ENCODE measurements around the gene TMEM178B. TPM values are rescaled to one million over a fixed set of nuclear protein-coding genes. Genes with fewer than 3 reads are reported as not detected.

Gene TMEM178B
- total RNA-seq, 2 experiments from 2014 or later: not detected

DNA sequence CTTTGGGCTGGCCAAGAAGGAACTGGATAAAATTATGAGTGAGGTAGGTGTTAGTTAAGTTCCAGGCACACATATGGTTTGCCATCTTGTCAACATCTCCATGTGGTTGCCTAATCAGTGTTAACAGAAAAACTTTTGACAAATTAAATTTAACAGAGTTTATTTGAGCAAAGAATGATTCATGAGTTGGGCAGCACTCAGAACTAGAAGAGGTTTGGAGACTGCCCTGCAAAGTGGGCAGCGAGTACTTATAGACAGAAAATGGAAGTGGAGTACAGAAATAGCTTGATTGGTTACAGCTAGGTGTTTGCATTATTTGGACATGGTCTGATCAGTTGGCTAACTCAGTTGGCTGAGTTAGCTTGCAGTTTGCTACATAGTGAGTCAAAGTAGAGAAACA lies 439.9 kb downstream of the TMEM178B start:
- ChIA-PET CTCF (no interaction called here), POLR2A (no interaction called here)
- intact Hi-C loops (cut with DNase I, micrococcal nuclease): no loop called here
- Histone ChIP-seq H3K36me3 (ENCODE audit: insufficient read depth, low read length) (no peaks in the 10 kb centered on the region), H3K4me3 (ENCODE audit: low read length) (no peak overlapping the region), H3K4me1 (ENCODE audit: insufficient read depth, low read length) (peaks cover 11% of the 10 kb centered on the region), H3K27ac (ENCODE audit: low read depth in 1 of 2, low read length in 2 of 2) (no peak overlapping the region), H3K9me3 (ENCODE audit: control insufficient read depth in 1 of 2, insufficient read depth in 1 of 2, low read length in 2 of 2) (no peaks in the 10 kb centered on the region), H3K27me3 (ENCODE audit: control insufficient read depth in 1 of 2, insufficient read depth in 2 of 2, low read length in 2 of 2) (peaks cover 24 to 28% of the 10 kb centered on the region in 2 experiments)
- ATAC-seq (ENCODE audit: poor library complexity) (no peak), DNase-seq (no peak)
- TF ChIP-seq CTCF (IDR thresholded peaks at IDR 0.05): no peak
- no peak overlapping the region for H3K4me3 Mint-ChIP-seq
- H3K36me3 Mint-ChIP-seq (ENCODE audit: low read depth): no peaks in the 10 kb centered on the region
- H3K27ac Mint-ChIP-seq: no peak overlapping the region
- peaks cover 11% of the 10 kb centered on the region for H3K4me1 Mint-ChIP-seq (ENCODE audit: low read depth)
- peaks cover 5% of the 10 kb centered on the region for H3K9me3 Mint-ChIP-seq
- peaks cover 81% of the 10 kb centered on the region for H3K27me3 Mint-ChIP-seq

DNA sequence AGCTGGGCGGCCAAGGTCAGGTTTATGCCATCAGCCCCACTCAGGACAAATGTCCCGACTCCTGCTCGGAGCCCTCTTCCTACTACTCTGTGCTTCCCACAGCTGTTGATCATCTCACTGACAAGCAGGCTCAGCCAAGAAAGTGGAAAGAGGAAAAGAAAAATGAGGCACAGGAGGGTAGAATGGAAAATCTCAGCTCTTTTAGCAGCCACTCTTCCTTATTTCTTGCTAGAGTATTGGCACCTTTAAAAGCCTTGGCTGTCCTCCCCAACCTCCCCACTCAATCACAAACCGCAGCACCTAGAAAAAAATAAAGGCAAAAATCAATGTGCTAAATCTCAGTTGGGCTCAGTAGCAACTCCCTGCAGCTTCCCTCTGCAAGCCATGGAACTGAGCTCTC lies 442.1 kb downstream of the TMEM178B start:
- no peak for DNase-seq
- Mint-ChIP-seq H3K4me3 (no peak overlapping the region), H3K9me3 (peaks cover 5% of the 10 kb centered on the region), H3K27ac (no peak overlapping the region), H3K36me3 (ENCODE audit: low read depth) (no peaks in the 10 kb centered on the region), H3K27me3 (peaks cover 70% of the 10 kb centered on the region), H3K4me1 (ENCODE audit: low read depth) (peaks cover 8% of the 10 kb centered on the region)
- Histone ChIP-seq H3K27me3 (ENCODE audit: control insufficient read depth in 1 of 2, insufficient read depth in 2 of 2, low read length in 2 of 2) (peaks cover 18 to 20% of the 10 kb centered on the region in 2 experiments), H3K36me3 (ENCODE audit: insufficient read depth, low read length) (no peaks in the 10 kb centered on the region), H3K4me1 (ENCODE audit: insufficient read depth, low read length) (peaks cover 11% of the 10 kb centered on the region), H3K27ac (ENCODE audit: low read depth in 1 of 2, low read length in 2 of 2) (no peak overlapping the region), H3K9me3 (ENCODE audit: control insufficient read depth in 1 of 2, insufficient read depth in 1 of 2, low read length in 2 of 2) (no peaks in the 10 kb centered on the region), H3K4me3 (ENCODE audit: low read length) (no peak overlapping the region)
- ChIA-PET CTCF (no interaction called here), POLR2A (no interaction called here)
- no peak for TF ChIP-seq CTCF (IDR thresholded peaks at IDR 0.05)
- no peak for ATAC-seq (ENCODE audit: poor library complexity)
- intact Hi-C loops (cut with DNase I, micrococcal nuclease): no loop called here

DNA sequence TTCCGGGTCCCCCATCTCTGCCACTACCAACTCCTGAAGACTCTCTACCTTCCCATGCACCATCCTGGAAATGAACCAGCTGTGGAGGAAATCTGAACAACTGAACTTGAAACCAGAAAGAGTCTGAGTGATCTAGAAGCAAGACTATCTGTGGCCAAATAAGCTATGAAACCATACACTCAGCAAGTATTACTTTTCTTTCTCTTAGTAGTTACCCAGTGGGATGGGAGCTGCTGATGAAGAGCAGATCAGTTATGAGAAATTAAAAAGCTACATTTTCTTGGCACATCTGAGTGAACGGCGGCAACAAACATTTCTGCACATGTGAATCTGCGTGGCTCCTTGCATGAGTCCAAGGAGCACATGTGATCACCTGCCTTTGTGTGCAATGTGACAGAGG lies 445.8 kb downstream of the TMEM178B start:
- TF ChIP-seq CTCF (IDR thresholded peaks at IDR 0.05): no peak
- Histone ChIP-seq H3K27me3 (ENCODE audit: control insufficient read depth in 1 of 2, insufficient read depth in 2 of 2, low read length in 2 of 2) (peaks cover 4 to 5% of the 10 kb centered on the region in 2 experiments), H3K4me3 (ENCODE audit: low read length) (no peak overlapping the region), H3K4me1 (ENCODE audit: insufficient read depth, low read length) (no peaks in the 10 kb centered on the region), H3K27ac (ENCODE audit: low read depth in 1 of 2, low read length in 2 of 2) (no peak overlapping the region), H3K36me3 (ENCODE audit: insufficient read depth, low read length) (no peaks in the 10 kb centered on the region), H3K9me3 (ENCODE audit: control insufficient read depth in 1 of 2, insufficient read depth in 1 of 2, low read length in 2 of 2) (no peaks in the 10 kb centered on the region)
- ChIA-PET CTCF (no interaction called here), POLR2A (interaction anchor here (0.7 kb wide), 1 partner anchor 14 kb away, joined by 3 read pairs; no protein-coding TSS in a partner anchor)
- Mint-ChIP-seq H3K27ac (no peak overlapping the region), H3K36me3 (ENCODE audit: low read depth) (no peaks in the 10 kb centered on the region), H3K27me3 (peaks cover 34% of the 10 kb centered on the region), H3K4me3 (no peak overlapping the region), H3K9me3 (peaks cover 2% of the 10 kb centered on the region), H3K4me1 (ENCODE audit: low read depth) (no peaks in the 10 kb centered on the region)
- ATAC-seq (ENCODE audit: poor library complexity) (no peak), DNase-seq (no peak)
- intact Hi-C loops (cut with DNase I, micrococcal nuclease): no loop called here

All from CD4-positive, alpha-beta T cell (primary cell).